ENCODE measurements around the gene SLC35A2. TPM values are rescaled to one million over a fixed set of nuclear protein-coding genes. Genes with fewer than 3 reads are reported as not detected.

Gene SLC35A2
- total RNA-seq, 1 donor from 2014 or later, result 11.1 TPM

Small RNA genes lying within 50 kb of the gene (small RNA-seq; reads per million reads assigned to genes)
- gene RNU6-722P (ENCODE audit: low replicate concordance), result not detected

Other genes starting within 250 kb of the SLC35A2 start
- 1.6 TPM for gene WAS, start 227.8 kb downstream of the SLC35A2 start, total RNA-seq
- gene SUV39H1, start 214.9 kb downstream of the SLC35A2 start, total RNA-seq, result 2.9 TPM
- not detected for gene GLOD5, start 149.9 kb downstream of the SLC35A2 start, total RNA-seq
- 0.41 TPM for gene GATA1, start 125.1 kb downstream of the SLC35A2 start, total RNA-seq
- gene HDAC6, start 109.6 kb downstream of the SLC35A2 start, total RNA-seq, result 119 TPM
- gene ERAS, start 85.1 kb downstream of the SLC35A2 start, total RNA-seq, result not detected
- gene PCSK1N, start 76.0 kb downstream of the SLC35A2 start, total RNA-seq, result 2.5 TPM
- gene TIMM17B, start 13.9 kb downstream of the SLC35A2 start, total RNA-seq, result 36.7 TPM
- 25.2 TPM for gene PQBP1, start 13.7 kb downstream of the SLC35A2 start, total RNA-seq
- 1.8 TPM for gene PIM2, start 7.4 kb upstream of the SLC35A2 start, total RNA-seq
- gene OTUD5, start 46.0 kb upstream of the SLC35A2 start, total RNA-seq, result 30.8 TPM
- 2.1 TPM for gene KCND1, start 60.2 kb upstream of the SLC35A2 start, total RNA-seq
- 21.0 TPM for gene GRIPAP1, start 90.6 kb upstream of the SLC35A2 start, total RNA-seq
- 27.1 TPM for gene TFE3, start 131.7 kb upstream of the SLC35A2 start, total RNA-seq
- gene CCDC120, start 147.4 kb upstream of the SLC35A2 start, total RNA-seq, result 2.7 TPM
- 1.3 TPM for gene PRAF2, start 162.4 kb upstream of the SLC35A2 start, total RNA-seq
- 20.3 TPM for gene WDR45, start 168.2 kb upstream of the SLC35A2 start, total RNA-seq
- gene GPKOW, start 212.1 kb upstream of the SLC35A2 start, total RNA-seq, result 22.9 TPM